ENCODE data around the gene ZNF845.

- no peak for TF ChIP-seq EZH2 (IDR thresholded peaks at IDR 0.05)
- TF ChIP-seq CTCF (IDR thresholded peaks at IDR 0.05), result peak; percentile 71
- no peak for TF ChIP-seq EZH2phosphoT487 (IDR thresholded peaks at IDR 0.05)
Measured at GRCh38 chr19:53308339-53308811, 25.2 kb upstream of the ZNF845 start.

Measured in neural progenitor cell (in vitro differentiated cells).